GM19463 (cell line): Measurements from ENCODE around the gene AKIP1.
A peak's percentile ranks its signal among the peaks of the same experiment; 100 is the strongest.

ENCODE experiments used
- ATAC-seq: cut with Tn5 transposase; IDR thresholded peaks from one replicate; pipeline ENCODE4 v1.9.1; 2021; ENCODE audit warnings: mild to moderate bottlenecking, moderate library complexity; ENCODE audit not compliant: unreplicated experiment

Gene AKIP1

DNA sequence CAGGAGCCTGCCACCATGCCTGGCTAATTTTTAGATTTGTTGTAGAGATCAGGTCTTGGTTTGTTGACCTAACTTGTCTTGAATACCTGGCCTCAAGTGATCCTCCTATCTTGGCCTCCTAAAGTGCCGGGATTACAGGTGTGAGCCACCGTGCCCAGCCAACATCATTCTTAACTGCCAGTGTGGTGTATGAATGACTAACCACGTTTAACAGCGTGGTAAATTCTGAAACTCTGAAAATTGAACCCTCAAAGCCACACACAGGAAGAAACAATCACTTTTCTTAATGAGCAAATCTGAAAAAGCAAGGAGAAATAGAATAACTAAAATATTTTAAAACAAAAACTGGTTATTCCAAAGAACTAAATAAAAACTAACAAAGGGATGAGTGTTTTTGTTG is 45.9 kb downstream of the AKIP1 start:
- no peak for ATAC-seq

DNA sequence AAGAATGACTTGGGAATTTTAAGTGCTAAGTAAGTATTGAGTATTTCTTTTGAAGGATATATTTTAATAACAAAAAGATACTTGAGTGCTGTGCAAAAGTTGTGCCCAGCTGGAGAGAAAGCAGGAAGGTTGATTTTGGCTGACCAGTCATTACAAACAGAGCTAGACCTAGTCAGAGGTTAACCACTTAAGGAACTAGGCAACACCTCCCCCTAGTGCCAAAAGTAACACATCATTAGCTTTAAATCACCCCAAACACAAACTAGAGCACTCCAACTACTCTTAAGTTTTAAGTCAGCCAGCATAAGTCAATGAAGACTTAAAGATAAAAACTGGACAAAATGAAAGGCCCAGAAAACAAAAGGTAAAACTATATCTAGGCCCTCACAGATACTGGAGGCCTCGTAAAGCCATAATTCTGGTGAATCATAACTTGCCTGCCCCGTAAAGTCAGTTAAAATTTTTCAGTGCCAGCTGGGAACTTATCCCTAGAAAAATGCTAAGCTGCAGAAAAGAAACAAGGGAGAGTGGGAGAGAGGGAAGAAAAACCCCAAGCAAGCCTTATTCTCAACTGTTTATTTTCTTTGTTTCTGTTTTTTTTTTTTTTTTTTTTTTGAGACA is 48.7 kb downstream of the AKIP1 start:
- ATAC-seq: peak; percentile 30

DNA sequence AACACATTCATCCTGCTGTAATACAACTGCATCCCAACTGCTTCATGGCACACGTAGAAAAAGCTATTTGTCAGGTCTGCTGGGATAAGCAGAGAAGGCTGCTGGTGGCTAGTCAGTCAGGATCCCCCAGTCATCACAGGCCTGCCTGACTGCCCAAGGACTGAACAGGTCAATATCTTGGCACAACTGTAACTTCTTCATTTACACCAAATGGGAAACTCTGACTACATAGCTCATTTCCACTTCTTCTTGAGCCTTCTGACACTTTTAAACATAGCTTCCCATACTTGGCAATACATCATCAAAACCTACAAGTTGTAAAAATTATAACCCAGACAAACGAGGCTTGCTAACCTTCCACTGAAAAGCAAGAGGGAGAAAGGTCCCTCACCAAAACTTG is 50.4 kb downstream of the AKIP1 start:
- ATAC-seq: no peak

DNA sequence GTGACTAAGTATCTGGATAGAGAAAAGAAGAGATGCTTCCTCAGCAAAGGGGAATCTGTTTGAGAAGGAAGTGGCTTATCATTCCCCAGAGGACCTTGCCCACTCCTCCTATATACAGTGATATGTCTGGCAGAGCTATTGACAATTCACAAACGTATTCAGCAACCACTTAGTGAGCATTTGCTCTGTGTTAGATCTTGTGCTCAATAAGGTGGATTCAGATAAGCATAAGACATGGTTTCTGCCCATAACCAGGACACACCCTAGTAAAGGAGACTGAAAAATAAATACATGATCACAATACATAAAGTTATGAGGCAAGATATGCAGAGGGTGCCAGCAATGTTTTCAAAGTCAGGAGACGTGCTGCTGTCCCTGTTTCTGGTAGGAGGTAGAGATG is 51.9 kb downstream of the AKIP1 start:
- no peak for ATAC-seq

DNA sequence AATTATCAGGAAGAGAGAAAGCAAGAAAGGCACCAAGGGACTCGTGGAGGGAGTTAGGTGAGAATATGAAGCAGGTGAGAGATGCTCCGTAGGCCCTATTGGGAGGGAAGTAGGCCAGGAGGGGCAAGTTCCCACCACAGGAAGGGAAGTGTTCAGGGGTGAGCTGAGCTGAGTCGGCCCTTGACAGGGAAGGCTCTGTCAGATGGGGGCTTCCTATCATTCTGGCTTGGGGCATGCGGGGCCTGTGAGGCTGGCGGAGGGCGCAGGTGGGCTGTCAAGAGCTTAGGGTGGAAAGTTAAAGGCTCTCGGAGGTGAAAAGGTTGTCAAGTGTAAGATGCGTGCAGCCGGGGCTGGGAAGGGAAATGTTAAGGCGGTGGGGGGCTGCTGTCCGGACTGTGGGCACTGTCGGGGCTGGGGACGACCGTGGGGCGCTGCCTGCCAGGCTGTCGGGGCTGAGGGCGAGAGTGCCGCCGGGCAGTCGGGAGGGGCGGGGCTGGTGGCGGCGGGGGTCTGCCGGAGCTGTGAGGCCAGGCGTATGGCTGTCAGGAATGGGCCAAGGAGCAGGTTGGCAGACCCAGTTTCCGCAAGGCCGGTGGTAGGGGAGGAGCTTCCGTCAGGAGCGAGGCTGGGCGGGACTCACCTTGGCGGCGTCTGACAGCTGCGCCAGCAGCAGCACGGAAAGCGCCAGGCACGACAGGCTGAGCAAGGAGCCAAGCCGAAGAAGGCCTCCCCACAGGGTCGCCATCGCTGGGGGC is 52.8 kb downstream of the AKIP1 start:
- ATAC-seq: peak; percentile 60

DNA sequence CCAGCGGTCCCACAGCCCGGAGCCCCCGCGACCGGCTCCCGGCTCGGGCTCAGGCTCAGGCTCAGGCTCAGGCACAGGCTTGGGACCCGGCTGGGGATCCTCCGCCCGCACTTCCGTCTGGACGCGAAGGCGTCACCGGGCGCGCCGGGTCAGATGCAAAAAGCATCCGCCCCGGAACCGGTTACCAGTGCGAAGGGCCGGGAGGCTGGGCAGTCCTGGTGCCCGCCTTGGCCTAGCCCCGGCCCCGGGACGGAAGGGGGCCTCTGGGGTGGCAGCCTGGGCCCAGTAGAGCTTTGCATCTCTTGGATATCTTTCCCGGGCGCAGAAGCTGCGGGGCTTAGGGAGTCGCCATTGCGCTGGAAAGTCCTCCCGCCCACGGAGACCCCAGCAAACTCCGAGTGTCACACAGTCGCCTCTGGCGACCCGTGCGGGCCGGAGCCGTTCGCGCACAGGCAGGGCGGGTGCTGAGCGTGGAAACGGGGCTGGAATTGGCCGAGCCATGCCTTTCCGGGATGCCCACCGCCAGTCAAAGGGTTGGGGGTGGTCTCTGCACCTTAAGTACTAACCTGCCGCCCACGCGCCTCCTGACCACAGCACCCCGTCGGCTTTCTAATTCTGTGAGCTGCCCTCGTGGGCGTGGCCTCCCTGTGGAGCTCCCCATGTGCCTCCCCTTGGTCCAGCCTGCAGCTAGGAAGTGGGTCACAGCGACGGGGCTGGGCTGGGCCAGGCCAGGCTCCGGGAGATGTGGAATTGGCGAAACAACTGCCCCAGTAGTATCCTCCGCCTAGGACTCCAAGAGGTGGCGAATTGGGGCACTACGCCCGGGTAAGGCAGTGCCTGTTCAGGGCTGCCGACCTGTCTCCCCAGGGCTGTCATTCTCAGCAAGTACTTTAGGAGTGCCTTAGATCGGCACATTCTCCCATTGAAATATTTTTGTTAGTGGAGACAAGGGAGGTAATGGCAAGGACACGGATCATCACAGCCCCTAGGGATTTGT is 53.6 kb downstream of the AKIP1 start, which contains the start of gene TMEM9B:
TMEM9B (minus strand) TSS at position 119 of the 997 bp plus-strand sequence. CDS start 129 bp downstream, outside the sequence.
- ATAC-seq: peak; percentile 78

DNA sequence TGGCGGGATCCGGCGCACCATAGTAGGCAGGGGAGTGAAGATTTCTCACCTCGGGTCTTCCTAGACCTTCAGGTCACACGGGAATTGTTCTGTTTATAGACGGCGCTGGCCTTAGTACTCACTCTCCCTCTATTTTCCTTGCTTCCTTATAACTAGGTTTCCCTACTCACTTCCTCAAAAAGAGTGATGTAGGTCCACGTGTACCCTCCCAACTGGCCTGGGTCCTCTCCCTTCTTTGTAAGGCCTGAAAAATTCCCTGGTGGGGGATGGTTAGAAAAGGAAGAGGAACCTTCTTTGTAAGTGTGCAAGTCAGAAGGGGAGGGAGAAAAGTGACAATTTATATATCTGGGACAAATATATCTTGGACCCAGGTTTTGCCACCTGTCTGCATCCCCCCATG is 56.2 kb downstream of the AKIP1 start:
- no peak for ATAC-seq
